ENCODE results near the gene IMPG2.

DNA sequence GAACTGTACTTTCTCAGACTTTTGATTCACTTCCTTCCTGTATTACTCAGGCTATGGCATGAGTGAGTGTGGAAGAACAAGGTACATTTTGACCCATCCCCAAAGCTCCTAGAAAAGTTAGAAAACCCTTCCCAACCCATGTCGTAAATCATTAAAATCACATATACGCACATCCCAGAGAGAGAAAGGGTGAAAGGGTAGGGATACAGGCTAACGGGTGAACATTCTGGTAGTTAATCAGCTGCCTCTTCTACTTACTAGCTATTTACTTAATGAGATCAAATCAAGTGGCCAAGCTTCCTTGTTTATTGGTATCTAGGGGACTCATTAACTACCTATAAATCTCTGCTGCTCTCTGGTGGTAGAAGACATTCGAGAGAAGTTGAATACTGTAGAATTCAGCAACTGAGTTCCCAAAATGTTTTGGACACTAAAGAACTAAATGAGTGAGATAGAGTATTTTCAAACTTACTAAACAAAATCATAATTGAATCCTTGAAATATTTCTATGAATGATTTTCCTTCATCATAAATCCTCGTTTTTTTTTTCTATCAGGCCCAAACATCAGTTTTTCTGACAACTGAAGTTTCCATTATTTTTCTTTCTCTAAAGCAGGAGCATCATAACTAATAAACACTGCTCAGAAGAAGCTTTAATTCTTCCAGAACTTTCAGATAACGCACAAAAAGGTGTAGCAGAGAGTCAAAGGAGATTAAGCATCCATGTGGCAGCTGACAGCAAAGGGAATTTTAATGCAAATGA, 124.2 kb downstream of the IMPG2 start:
- peak; percentile 55 to 66 for TF ChIP-seq CTCF (conservative IDR thresholded peaks at IDR 0.05 in 1 of 2, IDR thresholded peaks at IDR 0.05 in 1 of 2; ENCODE audit: low read depth in 1 of 2, low read length in 2 of 2)
- TF ChIP-seq EZH2 (IDR thresholded peaks at IDR 0.05; ENCODE audit: low read length, missing control alignments): no peak

Data from fibroblast of lung (primary cell).